A549 treated with CpdA at 1 μM for 4 hours (cell line): ENCODE data around the gene SEPTIN10. TPM values are rescaled to one million over a fixed set of nuclear protein-coding genes. Genes with fewer than 3 reads are reported as not detected.

Source experiments
- total RNA-seq: library from RNA; stranded (reverse); fragments of 200-300 nt; extraction: Qiagen RNA extraction; gene quantifications from 5 replicates; pipeline ENCODE4 v1.2.3, GENCODE V29; 2022; ENCODE audit warnings: low read depth

SEPTIN10 gene
- 40.9 to 72.2 TPM (median 55.0 TPM) in 5 replicates for total RNA-seq

GRCh38 chr2:109613922-109614714 is at the start of gene SEPTIN10, which contains the start of gene SOWAHC:
SEPTIN10 (minus strand) TSS chr2:109613966; CDS start chr2:109613827, 139 bp downstream.
SOWAHC (plus strand) TSS chr2:109614364; CDS start chr2:109614490, 126 bp downstream.

Other genes starting within 250 kb of the SEPTIN10 start
- 16.3 to 18.9 TPM (median 17.6 TPM) in 5 replicates for gene SOWAHC, start 398 bp upstream of the SEPTIN10 start, total RNA-seq
- 5.7 to 10.1 TPM (median 7.4 TPM) in 5 replicates for gene RGPD5, start 180.3 kb upstream of the SEPTIN10 start, total RNA-seq